ENCODE measurements around the gene EPC1.
"Not testable (repeated sequence)": the region's sequence is repeated elsewhere in the genome, so short reads cannot be mapped to it uniquely, and the experiment has no call there.

Gene EPC1, protein sequence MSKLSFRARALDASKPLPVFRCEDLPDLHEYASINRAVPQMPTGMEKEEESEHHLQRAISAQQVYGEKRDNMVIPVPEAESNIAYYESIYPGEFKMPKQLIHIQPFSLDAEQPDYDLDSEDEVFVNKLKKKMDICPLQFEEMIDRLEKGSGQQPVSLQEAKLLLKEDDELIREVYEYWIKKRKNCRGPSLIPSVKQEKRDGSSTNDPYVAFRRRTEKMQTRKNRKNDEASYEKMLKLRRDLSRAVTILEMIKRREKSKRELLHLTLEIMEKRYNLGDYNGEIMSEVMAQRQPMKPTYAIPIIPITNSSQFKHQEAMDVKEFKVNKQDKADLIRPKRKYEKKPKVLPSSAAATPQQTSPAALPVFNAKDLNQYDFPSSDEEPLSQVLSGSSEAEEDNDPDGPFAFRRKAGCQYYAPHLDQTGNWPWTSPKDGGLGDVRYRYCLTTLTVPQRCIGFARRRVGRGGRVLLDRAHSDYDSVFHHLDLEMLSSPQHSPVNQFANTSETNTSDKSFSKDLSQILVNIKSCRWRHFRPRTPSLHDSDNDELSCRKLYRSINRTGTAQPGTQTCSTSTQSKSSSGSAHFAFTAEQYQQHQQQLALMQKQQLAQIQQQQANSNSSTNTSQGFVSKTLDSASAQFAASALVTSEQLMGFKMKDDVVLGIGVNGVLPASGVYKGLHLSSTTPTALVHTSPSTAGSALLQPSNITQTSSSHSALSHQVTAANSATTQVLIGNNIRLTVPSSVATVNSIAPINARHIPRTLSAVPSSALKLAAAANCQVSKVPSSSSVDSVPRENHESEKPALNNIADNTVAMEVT

DNA sequence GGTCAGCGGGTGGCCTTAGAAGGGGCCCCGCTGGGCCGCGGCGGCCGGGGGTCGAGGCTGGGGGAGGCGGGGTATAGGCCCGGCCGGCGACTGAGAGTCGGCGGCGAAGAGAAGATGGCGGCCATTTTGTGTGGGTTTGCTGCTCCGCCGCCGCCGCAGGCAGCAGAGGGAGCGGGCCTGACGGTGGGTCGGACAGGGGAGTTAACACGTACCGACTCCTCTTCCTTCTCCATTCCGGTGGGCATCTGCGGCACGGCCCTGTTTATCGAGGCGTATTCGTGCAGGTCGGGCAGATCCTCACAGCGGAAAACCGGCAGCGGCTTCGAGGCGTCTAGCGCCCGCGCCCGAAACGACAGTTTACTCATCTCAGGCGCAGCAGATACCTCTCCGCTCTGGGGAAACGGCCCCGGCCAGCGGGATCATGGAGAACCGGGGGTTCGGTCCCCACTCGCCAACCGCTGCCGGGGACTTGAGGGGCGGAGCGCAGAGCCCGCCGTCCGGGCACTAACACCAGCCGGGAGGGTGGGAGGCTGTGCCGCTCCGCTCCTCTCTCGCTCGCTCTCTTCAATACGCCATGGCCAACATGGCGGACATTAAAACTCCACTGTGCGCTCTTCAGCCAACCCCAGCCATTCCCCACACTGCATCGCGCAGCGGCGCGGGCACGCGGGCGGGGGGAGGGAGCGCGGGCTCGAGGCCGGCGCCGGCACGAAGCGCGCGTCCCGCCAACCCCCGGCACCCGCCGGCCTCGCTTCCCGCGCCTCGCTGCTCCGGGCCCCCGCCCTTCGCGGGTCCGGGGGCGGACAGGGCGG lies at the start of gene EPC1:
Gene EPC1, minus strand, starts transcription at position 608 of the 812 bp plus-strand sequence. Its CDS starts 243 bp downstream, at position 365.
- DNase-seq, result peak; percentile 88

DNA sequence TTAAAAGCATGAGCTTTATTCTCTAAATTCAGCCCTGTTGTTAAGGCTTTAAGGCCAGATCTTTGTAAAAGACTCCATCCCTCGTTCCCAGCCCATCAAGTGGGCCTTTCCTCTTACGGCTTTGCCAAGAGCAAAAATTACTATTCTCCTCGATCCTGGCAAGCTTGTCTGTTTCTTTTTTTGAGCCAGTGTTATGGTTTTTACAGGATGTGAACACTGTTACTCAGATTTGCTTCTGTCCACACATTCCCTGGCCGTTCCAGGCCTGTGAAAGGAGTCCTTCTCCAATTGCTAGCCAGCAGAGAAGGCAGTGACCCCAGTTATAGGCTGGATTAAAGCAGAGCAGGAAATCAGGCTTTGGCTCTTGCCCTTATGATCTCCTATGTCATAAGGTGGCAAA lies 47.0 kb upstream of the EPC1 start:
- no peak for DNase-seq

DNA sequence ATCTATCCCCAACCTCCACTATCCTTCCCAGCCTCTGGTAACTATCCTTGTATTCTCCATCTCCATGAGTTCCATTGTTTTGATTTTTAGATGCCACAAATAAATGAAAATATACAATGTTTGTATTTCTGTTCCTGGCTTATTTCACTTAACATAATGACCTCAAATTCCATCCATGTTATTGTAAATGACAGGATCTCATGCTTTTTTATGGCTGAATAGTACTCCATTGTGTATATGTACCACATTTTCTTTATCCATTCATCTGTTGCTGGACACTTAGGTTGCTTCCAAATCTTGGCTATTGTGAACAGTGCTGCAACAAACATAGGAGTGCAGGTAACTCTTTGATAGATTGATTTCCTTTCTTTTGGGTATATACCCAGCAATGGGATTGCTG lies 45.3 kb upstream of the EPC1 start:
- DNase-seq, result not testable (repeated sequence)

DNA sequence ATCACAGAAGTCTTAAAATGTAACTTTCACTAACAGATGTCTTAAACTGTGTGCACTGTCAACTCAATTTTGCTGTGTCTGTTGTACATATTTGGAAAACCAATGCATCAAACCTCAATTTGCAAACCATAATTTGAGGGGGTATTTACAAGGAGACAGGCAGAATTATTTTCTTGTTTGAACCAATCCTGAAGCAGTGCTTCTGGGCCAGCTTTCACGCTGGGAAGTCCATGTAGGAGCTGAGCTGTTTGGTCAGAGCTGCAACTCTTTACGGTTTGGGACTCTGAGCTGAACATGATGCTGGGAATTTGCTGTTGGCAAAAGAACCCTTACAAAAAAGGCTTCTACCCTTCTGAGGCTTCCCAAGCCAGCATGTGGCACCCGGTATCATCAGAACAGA lies 43.2 kb upstream of the EPC1 start:
- no peak for DNase-seq

DNA sequence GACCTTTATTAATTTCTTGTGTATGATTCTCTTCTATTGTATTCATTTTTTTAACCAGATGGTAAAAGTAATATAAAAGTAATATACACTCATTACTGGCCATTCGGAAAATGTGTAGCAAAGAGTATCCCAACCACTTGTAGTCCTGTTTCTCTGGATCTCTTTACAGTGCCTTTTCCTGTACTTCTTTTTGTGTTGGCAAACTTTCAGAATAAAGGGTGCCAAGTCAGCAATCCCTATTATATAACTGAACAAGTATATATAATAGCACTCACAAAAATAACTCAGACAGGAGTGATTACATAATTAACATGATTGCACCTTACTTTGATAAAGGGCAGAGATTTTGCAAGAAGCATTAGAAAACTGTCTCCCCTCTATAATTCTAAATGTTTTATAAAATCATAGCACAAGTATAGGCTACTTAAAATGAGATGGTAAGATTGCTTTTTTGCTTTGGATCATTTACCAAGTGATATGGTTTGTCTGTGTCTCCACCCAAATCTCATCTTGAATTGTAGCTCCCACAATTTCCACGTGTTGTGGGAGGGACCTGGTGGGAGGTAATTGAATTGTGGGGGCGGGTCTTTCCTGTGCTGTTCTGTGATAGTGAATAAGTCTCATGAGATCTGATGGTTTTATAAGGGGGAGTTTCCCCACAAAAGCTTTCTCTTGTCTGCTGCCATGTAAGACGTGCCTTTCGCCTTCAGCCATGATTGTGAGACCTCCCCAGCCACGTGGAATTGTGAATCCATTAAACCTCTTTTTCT lies 41.5 kb upstream of the EPC1 start:
- no peak for DNase-seq

DNA sequence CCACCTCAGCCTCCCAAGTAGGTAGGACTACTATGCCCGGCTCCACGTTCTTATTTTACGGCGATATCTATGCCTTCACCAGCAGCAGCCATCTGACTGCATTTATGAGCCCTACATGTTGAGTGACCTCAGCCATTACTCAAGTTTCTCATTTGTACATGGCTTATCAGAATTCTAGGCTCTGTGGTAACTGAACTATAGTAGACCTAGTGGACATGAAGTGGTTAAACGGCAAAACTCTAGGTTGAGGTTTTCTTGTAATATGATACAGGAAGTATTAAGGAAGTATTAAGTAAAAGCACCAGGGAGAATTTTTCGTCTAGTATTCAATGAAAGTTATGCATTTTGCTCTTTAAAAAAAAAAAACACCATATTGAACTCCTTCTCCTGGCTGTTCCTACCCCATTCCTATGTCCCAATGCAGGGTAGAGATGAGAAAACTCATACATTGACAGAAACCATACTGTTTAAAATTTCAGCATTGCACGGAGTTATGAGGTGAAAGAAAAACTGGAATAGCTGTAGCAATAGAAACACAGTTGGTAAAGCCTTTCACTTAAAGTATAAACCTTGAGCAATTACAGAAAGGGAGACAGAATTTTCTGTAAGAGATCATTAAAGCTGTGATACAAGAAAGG lies 39.8 kb upstream of the EPC1 start:
- DNase-seq, result no peak

DNA sequence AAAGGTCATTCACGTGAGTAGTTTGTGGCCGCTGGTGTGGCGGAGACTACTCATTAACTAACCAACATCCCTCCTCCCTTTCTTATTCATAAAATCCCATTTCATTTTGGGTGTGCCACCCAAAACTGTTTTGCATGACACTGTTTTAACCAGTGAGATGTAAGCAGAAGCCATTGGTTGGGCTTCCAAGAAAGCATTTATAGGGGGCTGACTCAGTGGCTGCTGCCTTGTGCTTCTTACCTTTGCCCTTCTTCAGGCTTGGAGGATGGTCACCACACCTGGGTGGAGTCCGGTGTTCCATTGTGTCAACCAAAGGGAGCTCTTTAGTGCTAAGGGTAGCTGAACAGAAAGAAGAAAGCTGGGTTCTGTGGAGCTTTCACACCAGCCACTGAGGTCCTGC lies 37.2 kb upstream of the EPC1 start:
- no peak for DNase-seq

DNA sequence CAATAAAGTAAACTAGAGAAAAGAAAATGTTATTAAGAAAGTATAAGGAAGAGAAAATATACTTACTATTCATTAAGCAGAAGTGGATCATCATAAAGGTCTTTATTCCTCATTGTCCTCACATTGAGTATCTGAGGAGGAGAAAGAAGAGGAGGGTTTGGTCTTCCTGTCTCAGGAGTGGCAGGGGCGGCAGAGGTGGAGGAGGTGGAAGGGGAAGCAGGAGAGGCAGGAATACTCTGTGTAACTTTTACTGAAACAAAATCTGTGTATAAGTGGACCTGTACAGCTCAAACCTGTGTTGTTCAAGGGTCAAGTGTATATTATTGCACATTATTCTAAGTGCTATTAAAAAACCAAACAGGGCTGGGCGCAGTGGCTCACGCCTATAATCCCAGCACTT lies 34.2 kb upstream of the EPC1 start:
- no peak for DNase-seq

DNA sequence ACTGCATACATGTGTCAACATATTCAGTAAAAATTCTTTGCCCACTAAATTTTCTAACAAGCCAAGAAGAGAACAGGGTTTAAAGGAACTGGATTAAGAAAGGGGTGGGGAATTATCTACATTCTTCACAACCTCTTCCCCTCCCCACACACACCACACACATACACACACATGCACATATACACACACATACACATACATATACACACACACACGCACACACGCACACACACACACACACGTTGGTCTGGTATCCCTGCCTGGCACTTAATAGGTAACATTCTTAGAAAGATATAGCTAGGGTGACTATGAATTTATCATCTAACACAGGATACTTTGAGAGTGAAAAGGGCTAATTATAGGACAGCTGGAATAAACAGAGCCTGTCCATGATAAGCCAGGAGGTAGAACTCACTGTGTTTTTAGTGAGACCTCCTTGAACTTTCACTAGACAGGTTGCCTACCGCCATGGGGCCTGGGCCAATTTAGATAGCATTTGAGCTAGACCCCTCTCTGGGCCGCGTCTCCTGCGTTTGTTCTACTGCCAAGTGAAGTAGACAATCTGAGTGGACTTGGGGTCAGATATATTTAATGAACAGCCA lies 33.1 kb upstream of the EPC1 start:
- no peak for DNase-seq

DNA sequence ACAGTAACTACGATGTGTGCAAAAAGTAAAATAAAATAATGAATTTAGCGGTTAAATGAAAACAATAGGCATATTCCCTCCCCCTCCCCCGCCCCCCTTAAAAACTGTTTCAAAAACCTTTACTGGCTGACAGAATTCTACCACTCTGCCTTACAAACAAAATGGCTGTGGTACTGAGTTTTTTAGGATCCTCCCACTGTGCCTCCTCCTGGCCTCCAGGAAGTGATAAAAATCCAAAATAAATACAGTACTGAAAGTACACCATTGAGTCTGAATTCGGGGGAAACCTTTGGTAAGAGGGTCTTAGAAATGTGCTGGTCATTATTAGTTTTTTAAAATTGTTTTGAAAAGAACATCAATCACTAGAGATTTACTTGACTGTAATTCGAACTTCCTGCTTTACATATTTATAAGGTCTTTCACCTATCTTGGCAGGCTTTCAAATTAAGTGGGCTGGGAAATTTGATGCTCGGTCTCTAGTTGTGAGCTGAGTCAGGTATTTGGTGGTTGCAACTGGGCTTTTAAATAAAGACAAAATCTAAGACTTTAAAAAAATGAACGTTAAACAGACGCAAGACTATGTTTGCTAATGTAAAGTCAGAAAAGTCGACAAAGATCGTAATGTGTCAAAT lies 32.5 kb upstream of the EPC1 start:
- DNase-seq, result no peak

DNA sequence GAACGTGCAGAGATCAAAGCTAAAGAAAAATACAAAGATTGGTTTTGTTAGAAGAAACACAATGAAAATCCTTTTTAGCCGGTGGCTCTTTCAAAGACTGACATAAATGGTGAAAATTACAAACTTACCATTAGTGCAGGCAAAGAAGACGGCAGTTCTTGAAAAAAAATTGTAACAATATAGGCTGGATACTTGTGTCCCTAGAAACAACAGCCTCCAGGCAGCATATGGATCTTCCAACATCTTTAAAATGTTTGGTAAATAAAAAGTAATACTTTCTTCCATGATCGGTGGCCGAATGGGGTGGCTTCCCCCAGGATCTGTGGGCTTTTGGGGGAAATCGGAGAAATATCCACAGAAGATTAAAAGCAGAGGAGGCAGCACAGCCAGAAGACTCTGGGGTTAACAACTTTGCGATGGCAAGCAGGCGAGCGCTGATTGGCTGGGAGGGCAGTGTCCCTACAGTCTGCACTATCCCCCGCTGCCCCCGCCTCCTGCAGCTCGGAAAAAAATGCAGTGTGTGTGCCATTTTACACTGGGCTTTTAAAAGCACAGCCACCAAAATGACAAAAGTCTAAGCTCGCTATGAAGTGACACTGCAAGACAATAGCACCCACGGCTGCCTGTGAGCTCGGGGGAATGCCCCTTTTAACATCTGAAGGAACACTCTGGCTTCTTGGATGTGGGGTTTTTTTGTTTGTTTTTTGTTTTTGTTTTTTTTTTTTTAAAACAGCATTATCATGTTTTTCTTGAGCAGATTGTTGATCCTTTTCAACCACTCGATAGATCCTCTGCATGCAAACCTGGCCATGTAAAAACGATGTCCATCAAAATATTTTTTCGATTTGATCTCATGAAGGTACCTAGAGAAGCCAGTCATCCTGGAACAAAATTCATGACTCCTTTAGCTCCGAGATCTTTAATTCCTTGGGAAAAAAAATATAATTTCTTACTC lies 31.7 kb upstream of the EPC1 start:
- peak; percentile 91 for DNase-seq

DNA sequence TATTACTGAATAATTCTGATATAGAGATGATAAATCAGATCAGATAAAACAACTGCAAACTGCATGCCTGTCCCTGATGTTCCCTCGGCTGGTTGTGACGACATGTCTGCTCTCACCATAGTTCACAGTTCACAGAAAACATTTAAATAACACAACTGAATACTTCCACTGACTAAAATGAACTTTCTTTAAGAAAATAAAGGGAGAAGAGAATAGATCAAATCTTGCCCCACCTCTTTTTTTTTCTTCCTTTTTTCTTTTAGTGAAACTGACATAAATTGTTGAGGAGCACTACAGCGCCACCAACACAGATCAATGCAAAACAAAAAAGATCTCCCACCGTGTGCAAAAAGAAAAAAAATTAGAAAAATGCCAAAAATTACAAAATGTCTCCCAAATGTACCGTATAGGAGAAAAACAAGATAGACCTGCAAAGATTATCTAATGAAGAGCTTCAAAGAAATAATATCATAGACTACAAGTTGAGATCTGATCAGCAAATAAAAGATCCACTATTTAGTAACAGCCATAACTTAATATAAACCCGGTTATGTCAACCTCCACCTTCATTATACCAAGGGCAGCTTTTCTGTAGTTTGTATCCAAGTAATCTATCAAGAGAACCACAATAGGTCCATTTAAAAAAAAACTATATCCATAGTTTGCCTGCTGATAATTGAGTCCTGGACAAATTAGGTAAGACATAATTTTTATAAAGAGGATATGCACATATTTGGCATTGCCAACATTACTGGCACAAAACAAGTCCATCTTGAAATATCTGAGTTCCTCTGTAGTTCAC lies 30.7 kb upstream of the EPC1 start:
- DNase-seq, result peak; percentile 27

DNA sequence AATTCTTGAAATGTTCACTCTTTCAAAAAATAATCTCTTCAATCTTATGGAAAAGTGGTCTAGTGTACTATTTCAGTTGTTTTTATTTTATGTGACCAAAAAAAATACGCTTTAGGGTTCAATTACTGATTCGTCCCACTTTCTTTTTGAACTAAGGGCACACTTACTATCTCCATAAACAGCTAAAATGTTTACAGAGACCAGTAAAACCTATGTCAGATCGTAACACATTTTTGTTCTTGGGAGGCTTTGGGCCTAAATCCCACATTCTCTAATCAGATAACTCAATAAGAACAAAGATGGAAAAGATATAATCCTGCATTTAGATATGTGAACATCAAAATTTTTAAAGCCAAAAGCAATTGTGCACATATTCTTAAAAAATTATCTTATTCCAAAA lies 29.8 kb upstream of the EPC1 start:
- no peak for DNase-seq

DNA sequence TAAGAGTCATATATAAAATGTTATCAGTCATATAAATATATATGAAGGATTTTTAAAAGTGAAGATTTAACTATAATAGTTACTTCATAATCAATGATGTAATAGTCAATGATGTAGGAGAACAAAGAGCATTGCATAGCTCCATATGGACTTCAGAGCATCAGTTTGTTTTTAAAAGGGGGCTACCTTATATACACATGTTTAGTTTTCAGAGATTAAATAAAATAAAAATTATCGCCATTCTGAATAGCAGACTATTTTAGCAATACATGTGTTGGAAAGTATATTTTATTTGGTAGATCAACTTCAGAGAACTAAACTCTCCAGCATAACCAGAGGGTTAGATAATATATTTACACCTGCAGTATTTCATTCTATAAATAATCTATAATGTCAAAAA lies 29.1 kb upstream of the EPC1 start:
- DNase-seq, result no peak

DNA sequence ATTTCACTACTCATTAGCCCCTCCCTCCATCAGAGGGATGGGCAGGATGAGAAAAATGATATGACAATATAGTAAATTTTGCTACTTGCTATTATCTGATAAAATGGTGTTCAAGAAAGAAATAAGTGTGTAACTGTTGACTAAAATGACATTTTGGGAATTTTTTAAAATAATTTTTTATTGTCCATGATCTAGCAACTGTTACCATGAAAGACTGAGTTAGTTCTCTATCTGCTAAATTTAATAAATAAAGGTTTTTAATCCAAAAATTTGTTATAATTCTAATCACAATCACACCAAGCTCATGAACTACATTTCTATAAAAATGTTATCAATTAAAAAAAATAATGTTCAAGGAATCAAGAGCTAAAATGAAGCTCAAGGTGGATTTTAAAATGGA lies 28.7 kb upstream of the EPC1 start:
- DNase-seq, result no peak

DNA sequence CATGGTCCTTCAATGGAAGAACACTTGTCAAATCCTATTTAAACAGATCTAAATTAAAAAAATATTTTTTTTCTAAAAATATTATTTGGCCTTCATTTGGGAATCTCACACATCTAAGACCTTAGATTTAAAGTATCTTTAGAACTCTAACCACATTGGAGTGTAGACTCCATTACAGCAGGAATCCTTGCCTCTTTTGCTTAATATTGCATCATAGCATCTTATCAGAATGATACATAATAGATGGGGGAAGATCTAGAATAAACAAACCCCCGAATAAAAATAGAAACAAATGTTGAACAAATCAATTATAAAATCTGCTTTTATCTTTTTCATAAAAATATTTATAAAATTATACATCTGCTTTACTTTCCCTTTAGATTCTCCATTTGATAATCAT lies 27.6 kb upstream of the EPC1 start:
- DNase-seq, result no peak

DNA sequence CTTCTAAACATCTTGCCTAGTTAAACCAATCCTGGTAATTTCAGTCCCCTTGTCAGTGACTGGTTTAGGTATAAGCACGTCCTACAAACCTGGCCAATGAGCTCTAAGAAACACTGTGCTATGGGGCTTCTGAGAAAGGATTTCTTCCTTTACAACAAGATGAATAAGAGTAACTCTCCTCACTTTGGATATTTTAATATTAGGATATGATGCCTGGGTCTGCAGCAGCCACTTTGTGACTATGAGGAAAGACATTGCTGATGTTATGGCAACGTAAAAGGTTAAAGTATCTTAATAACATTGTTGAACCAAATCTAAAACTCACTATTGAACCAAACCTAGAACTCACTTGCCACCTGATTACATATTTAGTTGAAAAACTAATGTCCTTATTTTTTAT lies 26.5 kb upstream of the EPC1 start:
- no peak for DNase-seq

DNA sequence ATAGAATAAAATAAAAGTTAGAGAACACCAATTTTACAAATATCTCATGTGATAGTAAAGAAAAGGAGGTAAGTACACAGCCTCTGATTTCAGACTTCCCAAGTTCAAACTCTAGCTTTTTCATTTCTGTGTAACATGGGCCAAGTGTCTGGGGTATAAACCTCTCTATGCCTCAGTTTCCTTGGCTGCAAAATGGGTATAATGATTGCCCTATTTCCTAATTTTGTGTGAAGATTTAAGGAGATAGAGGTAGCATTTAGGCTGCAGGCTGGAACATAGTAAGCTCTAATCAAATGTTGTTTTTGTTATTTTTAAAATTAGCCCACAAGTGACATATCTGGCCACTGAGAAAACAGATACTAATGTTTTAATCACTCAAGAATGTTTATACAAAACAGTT lies 26.1 kb upstream of the EPC1 start:
- DNase-seq, result no peak
